IMR-90 (cell line): ENCODE measurements around the gene DMAC2L. TPM values are rescaled to one million over a fixed set of nuclear protein-coding genes. Genes with fewer than 3 reads are reported as not detected.
A peak's percentile ranks its signal among the peaks of the same experiment; 100 is the strongest.

Source experiments
- ATAC-seq: fragments of 200-7000 bp; cut with Tn5 transposase; 2 replicates; pipeline ENCODE4 v1.9.1; 2020; ENCODE audit warnings: low read depth, mild to moderate bottlenecking, moderate library complexity
- Bru-seq: library from RNA; stranded (reverse); fragments of 400-500 nt; gene quantifications from one replicate; lab custom pipeline; 2021; lab: Mats Ljungman, UMichigan
- BruChase-seq, 2 experiments: library from RNA; stranded (reverse); fragments of 400-500 nt; gene quantifications; one replicate each; lab custom pipeline; 2021; lab: Mats Ljungman, UMichigan
- BruUV-seq: library from RNA; stranded (reverse); fragments of 400-500 nt; replicated peaks from 2 replicates; lab custom pipeline; 2021; lab: Mats Ljungman, UMichigan
- CTCF ChIA-PET: fragments of 300-600 bp; formaldehyde crosslinking; extraction: SDS; loops from one replicate; lab custom pipeline; 2021; ENCODE audit warnings: antibody characterized with exemption; lab: Yijun Ruan, JAX
- POLR2A ChIA-PET: fragments of 300-600 bp; sonication (Branson Sonifier 250); formaldehyde crosslinking; loops from one replicate; lab custom pipeline; 2022; ENCODE audit warnings: antibody characterized with exemption; ENCODE audit not compliant: unreplicated experiment; lab: Charles Lee
- DNase-seq: peaks from one replicate; pipeline ENCODE4 v3.0.0; 2013
- H2AFZ ChIP-seq: replicated peaks from 2 replicates; pipeline ENCODE3; 2013; ENCODE audit warnings: low read length, mild to moderate bottlenecking; ENCODE audit not compliant: poor library complexity
- H2AK5ac ChIP-seq: 2 replicates; pipeline ENCODE4 v1.6.1; 2013; ENCODE audit warnings: low read depth, low read length, inconsistent platforms
- H2AK9ac ChIP-seq: replicated peaks from 2 replicates; pipeline ENCODE3; 2013; ENCODE audit warnings: mild to moderate bottlenecking, low read depth, low read length, moderate library complexity; ENCODE audit not compliant: poor library complexity
- H2BK120ac ChIP-seq: 2 replicates; pipeline ENCODE4 v1.6.1; 2013; ENCODE audit warnings: low read depth, low read length, inconsistent platforms
- H2BK15ac ChIP-seq: 3 replicates; pipeline ENCODE4 v1.6.1; 2013; ENCODE audit warnings: low read depth, low read length, inconsistent platforms
- H2BK20ac ChIP-seq: 2 replicates; pipeline ENCODE4 v1.6.1; 2013; ENCODE audit warnings: low read depth, mild to moderate bottlenecking, inconsistent platforms, low read length, moderate library complexity
- H2BK5ac ChIP-seq: 2 replicates; pipeline ENCODE4 v1.6.1; 2013; ENCODE audit warnings: mild to moderate bottlenecking, low read depth, low read length, inconsistent platforms; ENCODE audit not compliant: poor library complexity, severe bottlenecking
- H3K14ac ChIP-seq: replicated peaks from 2 replicates; pipeline ENCODE4 v1.6.1; 2013; ENCODE audit warnings: low read depth, low read length, inconsistent platforms
- H3K18ac ChIP-seq: 2 replicates; pipeline ENCODE4 v1.6.1; 2013; ENCODE audit warnings: low read depth, low read length, control low read depth
- H3K23ac ChIP-seq: 2 replicates; pipeline ENCODE4 v1.6.1; 2013; ENCODE audit warnings: low read depth, low read length, inconsistent platforms
- H3K27ac ChIP-seq: 2 replicates; pipeline ENCODE4 v1.5.1; 2013; ENCODE audit warnings: mild to moderate bottlenecking, control low read depth, low read length; ENCODE audit not compliant: insufficient read depth
- H3K27me3 ChIP-seq: 2 replicates; pipeline ENCODE4 v1.6.1; 2013; ENCODE audit warnings: low read length; ENCODE audit not compliant: control insufficient read depth, insufficient read depth
- H3K36me3 ChIP-seq: 2 replicates; pipeline ENCODE4 v1.6.1; 2013; ENCODE audit warnings: low read length, mixed read lengths; ENCODE audit not compliant: control insufficient read depth, insufficient read depth
- H3K4ac ChIP-seq: 2 replicates; pipeline ENCODE4 v1.6.1; 2013; ENCODE audit warnings: low read depth, low read length, inconsistent platforms
- H3K4me1 ChIP-seq: 2 replicates; pipeline ENCODE4 v1.6.1; 2013; ENCODE audit warnings: low read length, mixed read lengths; ENCODE audit not compliant: control insufficient read depth, insufficient read depth
- H3K4me2 ChIP-seq: 2 replicates; pipeline ENCODE4 v1.6.1; 2013; ENCODE audit warnings: low read depth, mild to moderate bottlenecking, control low read depth, low read length, moderate library complexity
- H3K4me3 ChIP-seq: 2 replicates; pipeline ENCODE4 v1.5.1; 2013; ENCODE audit warnings: low read depth, mild to moderate bottlenecking, control low read depth, low read length, moderate library complexity; ENCODE audit not compliant: insufficient read depth
- H3K56ac ChIP-seq: 2 replicates; pipeline ENCODE4 v1.6.1; 2013; ENCODE audit warnings: low read length, inconsistent platforms; ENCODE audit not compliant: insufficient read depth; ENCODE audit errors: extremely low read depth
- H3K79me1 ChIP-seq, 2 experiments: 2 replicates each; pipeline ENCODE4 v1.6.1; 2013; ENCODE audit warnings: low read length in 2 of 2, inconsistent platforms in 1 of 2, low read depth in 1 of 2
- H3K9ac ChIP-seq: 2 replicates; pipeline ENCODE4 v1.6.1; 2013; ENCODE audit warnings: low read depth, low read length, control low read depth
- H3K9me1 ChIP-seq: 2 replicates; pipeline ENCODE4 v1.6.1; 2013; ENCODE audit warnings: low read length, inconsistent platforms; ENCODE audit not compliant: insufficient read depth
- H3K9me3 ChIP-seq: 2 replicates; pipeline ENCODE4 v1.6.1; 2013; ENCODE audit warnings: low read length; ENCODE audit not compliant: control insufficient read depth, insufficient read depth
- H4K20me1 ChIP-seq: 2 replicates; pipeline ENCODE4 v1.6.1; 2013; ENCODE audit warnings: low read length, inconsistent platforms; ENCODE audit not compliant: insufficient read depth
- H4K5ac ChIP-seq: 2 replicates; pipeline ENCODE4 v1.6.1; 2013; ENCODE audit warnings: mild to moderate bottlenecking, low read depth, low read length, control low read depth
- H4K8ac ChIP-seq, 2 experiments: 2 replicates each; pipeline ENCODE4 v1.6.1; 2013; ENCODE audit warnings: low read depth in 2 of 2, low read length in 2 of 2, control low read depth in 1 of 2, inconsistent platforms in 1 of 2
- H4K91ac ChIP-seq: 2 replicates; pipeline ENCODE4 v1.6.1; 2013; ENCODE audit warnings: low read depth, low read length, inconsistent platforms; ENCODE audit not compliant: insufficient read depth
- BHLHE40 ChIP-seq: fragments of 150-350 bp; IDR thresholded peaks from 2 replicates; pipeline ENCODE4 v1.6.1; 2016; ENCODE audit warnings: mild to moderate bottlenecking, low read depth, low read length
- CHD1 ChIP-seq: IDR thresholded peaks from 2 replicates; pipeline ENCODE4 v1.6.1; 2012; ENCODE audit warnings: low read depth, low read length, improper control_type of control experiment
- MAFK ChIP-seq: IDR thresholded peaks from 2 replicates; pipeline ENCODE4 v1.6.1; 2012; ENCODE audit warnings: low read depth, low read length, improper control_type of control experiment
- MAZ ChIP-seq: IDR thresholded peaks from 2 replicates; pipeline ENCODE4 v1.6.1; 2012; ENCODE audit warnings: low read depth, mild to moderate bottlenecking, low read length, improper control_type of control experiment, moderate library complexity, borderline replicate concordance
- MXI1 ChIP-seq: IDR thresholded peaks from 2 replicates; pipeline ENCODE4 v1.6.1; 2012; ENCODE audit warnings: low read depth, mild to moderate bottlenecking, low read length, moderate library complexity, borderline replicate concordance
- NFE2L2 ChIP-seq: fragments of 150-350 bp; IDR thresholded peaks from 2 replicates; pipeline ENCODE4 v1.6.1; 2016; ENCODE audit warnings: low read depth, mild to moderate bottlenecking, low read length
- POLR2A ChIP-seq: IDR thresholded peaks from 2 replicates; pipeline ENCODE4 v1.6.1; 2012; ENCODE audit warnings: mild to moderate bottlenecking, low read depth, low read length
- RAD21 ChIP-seq: IDR thresholded peaks from 2 replicates; pipeline ENCODE4 v1.6.1; 2012; ENCODE audit warnings: low read length, improper control_type of control experiment
- RCOR1 ChIP-seq: IDR thresholded peaks from 2 replicates; pipeline ENCODE4 v1.6.1; 2012; ENCODE audit warnings: mild to moderate bottlenecking, low read length, improper control_type of control experiment; ENCODE audit not compliant: insufficient replicate concordance
- RFX5 ChIP-seq: IDR thresholded peaks from 2 replicates; pipeline ENCODE4 v1.8.0; 2012; ENCODE audit warnings: low read depth, mild to moderate bottlenecking, low read length, moderate library complexity
- SMC3 ChIP-seq: fragments of 150-350 bp; IDR thresholded peaks from 2 replicates; pipeline ENCODE4 v1.6.1; 2016; ENCODE audit warnings: low read depth, mild to moderate bottlenecking, antibody characterized with exemption, low read length, moderate library complexity
- USF2 ChIP-seq: fragments of 150-350 bp; IDR thresholded peaks from 2 replicates; pipeline ENCODE4 v1.6.1; 2017; ENCODE audit warnings: mild to moderate bottlenecking, antibody characterized with exemption, low read length, low read depth
- WGBS, 2 experiments: methylation state at CpG; one replicate each; pipeline versions ENCODE4 v1.1.5 to v1.1.7; 2013; ENCODE audit warnings: missing lambda C conversion rate in 2 of 2; ENCODE audit not compliant: insufficient read length in 1 of 2; ENCODE audit errors: extremely low coverage in 2 of 2; 5-methylcytosine and 5-hydroxymethylcytosine counted together
- dilution Hi-C: fragments of 300-500 bp; cut with HindIII; formaldehyde crosslinking; loops from one replicate; pipeline ENCODE4 v1.14.3; 2018; ENCODE audit warnings: low sequenced_read_pairs; ENCODE audit not compliant: unreplicated experiment
- in situ Hi-C: fragments of 300-500 bp; cut with MboI; formaldehyde crosslinking; loops from 3 replicates; pipeline ENCODE4 v1.14.3; 2019; ENCODE audit warnings: low sequenced_read_pairs, inconsistent platforms, mixed read lengths
- intact Hi-C: fragments of 100-400 bp; cut with micrococcal nuclease; formaldehyde crosslinking; loops from 2 replicates; pipeline ENCODE4 v1.10.0; 2022
- long read RNA-seq: library from polyadenylated mRNA; unstranded; transcript quantifications from one replicate; pipeline ENCODE4 v2.0.0, GENCODE V29; 2021; ENCODE audit not compliant: unreplicated experiment
- polyA plus RNA-seq, 3 experiments: library from polyadenylated mRNA; depleted of rRNA; stranded (reverse); fragments of >200 nt; gene quantifications; 2 replicates each; pipeline ENCODE4 v1.2.3, GENCODE V29; 2012; ENCODE audit warnings: low replicate concordance in 1 of 3
- total RNA-seq: library from RNA; depleted of rRNA; stranded (reverse); fragments of >200 nt; gene quantifications from 2 replicates; pipeline ENCODE4 v1.2.3, GENCODE V29; 2012; rRNA removed

DMAC2L gene, protein sequence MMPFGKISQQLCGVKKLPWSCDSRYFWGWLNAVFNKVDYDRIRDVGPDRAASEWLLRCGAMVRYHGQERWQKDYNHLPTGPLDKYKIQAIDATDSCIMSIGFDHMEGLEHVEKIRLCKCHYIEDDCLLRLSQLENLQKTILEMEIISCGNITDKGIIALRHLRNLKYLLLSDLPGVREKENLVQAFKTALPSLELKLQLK
- total RNA-seq (3.9 and 5.0 TPM in 2 replicates), polyA plus RNA-seq (2012; rRNA removed) (6.1 and 7.8 TPM in 2 replicates), Bru-seq, nascent RNA (percentile 70 among the genes with signal in this experiment), BruChase-seq, experiment 1, labeled RNA remaining after a 6-hour chase (percentile 75 among the genes with signal in this experiment), BruChase-seq, experiment 2, labeled RNA remaining after a 2-hour chase (percentile 72 among the genes with signal in this experiment)
- polyA plus RNA-seq (2012; cell fraction: cytosol; rRNA removed), result 2.2 and 9.5 TPM in 2 replicates
- polyA plus RNA-seq (2012; cell fraction: nucleus; rRNA removed; ENCODE audit: low replicate concordance), result 6.2 and 11.8 TPM in 2 replicates
- long read RNA-seq, partial matches to known transcripts, result 0 of 3 reads
- long read RNA-seq, other reads (novel, unspliced or antisense), result 1 of 3 reads

DNA sequence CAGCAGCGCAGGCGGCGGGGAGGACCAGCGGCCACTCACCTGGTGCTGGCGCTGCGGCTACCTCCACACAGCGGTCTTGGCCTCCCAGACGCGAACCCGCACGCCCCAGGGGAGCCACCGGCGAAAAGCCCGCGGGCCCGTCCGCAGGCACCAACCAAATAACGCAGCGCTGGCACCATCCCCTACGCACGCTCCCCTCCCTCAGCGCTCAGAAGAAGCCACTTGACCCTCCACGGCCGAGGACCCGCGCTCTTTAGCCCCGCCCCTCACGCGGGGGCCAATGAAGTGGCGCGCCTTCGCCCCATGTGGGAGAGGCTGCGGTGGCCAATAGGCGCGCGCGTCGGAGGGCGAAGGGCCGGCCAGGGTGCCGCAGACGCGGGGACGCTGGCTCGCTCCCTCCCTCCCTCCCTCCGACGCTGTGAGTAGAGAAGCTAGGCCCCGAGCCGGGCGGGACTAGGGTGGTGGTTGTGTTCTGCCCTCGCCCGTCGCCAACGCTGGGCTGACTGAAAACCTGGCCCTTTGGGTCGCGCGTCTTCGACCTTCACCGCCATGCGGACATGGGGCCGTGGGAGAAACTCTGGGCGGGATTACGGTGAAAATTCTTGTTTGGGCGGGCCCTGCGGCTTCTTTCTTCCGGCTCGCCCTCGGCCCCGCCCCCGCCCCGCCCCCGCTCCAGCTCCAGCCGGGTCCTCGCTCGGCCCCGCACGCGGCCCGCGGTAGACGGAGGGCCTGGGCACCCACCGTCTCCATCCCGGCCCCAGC is at the start of gene DMAC2L, which contains the start of gene L2HGDH:
Gene DMAC2L (plus strand): TSS at position 353 of the 762 bp plus-strand sequence. CDS start 9,164 bp downstream, outside the sequence.
Gene L2HGDH (minus strand): TSS at position 258 of the 762 bp plus-strand sequence. CDS start 79 bp downstream, at position 179.
- Histone ChIP-seq H3K56ac (peak within 1 kb of the TSS; percentile 76; the same call in 1 of the 2 replicates), H3K36me3 (no peaks in the 10 kb centered on the region), H3K9me3 (no peaks in the 10 kb centered on the region), H4K20me1 (no peaks in the 10 kb centered on the region), H3K27me3 (no peaks in the 10 kb centered on the region), H3K4me3 (peak within 1 kb of the TSS; percentile 76), H2BK20ac (0 out of 2 replicates have a peak within 1 kb of the TSS, but pooled peaks have one; percentile 65), H3K4me2 (peak within 1 kb of the TSS; percentile 99), H2AK5ac (no peak within 1 kb of the TSS; the same call in none of the 2 replicates), H4K91ac (peak within 1 kb of the TSS; percentile 91), H4K8ac (peak within 1 kb of the TSS; percentile 79 to 98), H2BK15ac (peak within 1 kb of the TSS; percentile 82; the same call in 1 of the 3 replicates), H3K27ac (peak within 1 kb of the TSS; percentile 99), H3K9me1 (peaks cover 3% of the 10 kb centered on the region), H3K4me1 (peaks cover 4% of the 10 kb centered on the region), H3K23ac (peak within 1 kb of the TSS; percentile 93), H3K14ac (peak within 1 kb of the TSS; percentile 94), H3K9ac (peak within 1 kb of the TSS; percentile 92), H2BK120ac (peak within 1 kb of the TSS; percentile 92), H2AK9ac (peak within 1 kb of the TSS; percentile 84), H2BK5ac (peak within 1 kb of the TSS; percentile 96), H4K5ac (peak within 1 kb of the TSS; percentile 96), H3K18ac (peak within 1 kb of the TSS; percentile 93), H3K79me1 (peaks cover 15 to 38% of the 10 kb centered on the region in 2 experiments), H2AFZ (peak within 1 kb of the TSS; percentile 99), H3K4ac (peak within 1 kb of the TSS; percentile 97)
- in situ Hi-C loops (no loop called here), intact Hi-C loops (no loop called here), dilution Hi-C loops (no loop called here)
- WGBS, 2 experiments, result 0% methylated on average over 6 of the region's 83 CpGs; no CpG with 5 or more reads in 1 of the 2 experiments
- TF ChIP-seq CHD1 (no peak), BHLHE40 (no peak), RCOR1 (no peak), RAD21 (no peak), SMC3 (no peak), MXI1 (peak; percentile 14), MAFK (no peak), NFE2L2 (no peak), POLR2A (peak; percentile 74), MAZ (peak; percentile 59; the same call in 1 of the 2 replicates), USF2 (peak; percentile 90), RFX5 (no peak)
- BruUV-seq, result no TSS peak
- CTCF ChIA-PET, result interaction anchor here (0.6 to 1.8 kb wide), 2 partner anchors 16 to 565 kb away, joined by 3 to 4 read pairs; no protein-coding TSS in a partner anchor
- POLR2A ChIA-PET, result interaction anchor here (0.5 to 0.8 kb wide), 10 partner anchors 17 to 472 kb away, joined by 3 to 6 read pairs (median 3); partner anchors contain the start of genes ATL1 and SOS2
- ATAC-seq (peak; percentile 99), DNase-seq (peak; percentile 84)
